Activated T-helper 1 cell treated with Interleukin-2 at 50 U/mL for 16 hours (primary cell): ENCODE measurements around the gene C22orf39.

ENCODE experiments used
- DNase-seq: peaks from one replicate; pipeline ENCODE4 v3.0.0-alpha.2; 2020; ENCODE audit warnings: low read depth

Gene C22orf39

DNA sequence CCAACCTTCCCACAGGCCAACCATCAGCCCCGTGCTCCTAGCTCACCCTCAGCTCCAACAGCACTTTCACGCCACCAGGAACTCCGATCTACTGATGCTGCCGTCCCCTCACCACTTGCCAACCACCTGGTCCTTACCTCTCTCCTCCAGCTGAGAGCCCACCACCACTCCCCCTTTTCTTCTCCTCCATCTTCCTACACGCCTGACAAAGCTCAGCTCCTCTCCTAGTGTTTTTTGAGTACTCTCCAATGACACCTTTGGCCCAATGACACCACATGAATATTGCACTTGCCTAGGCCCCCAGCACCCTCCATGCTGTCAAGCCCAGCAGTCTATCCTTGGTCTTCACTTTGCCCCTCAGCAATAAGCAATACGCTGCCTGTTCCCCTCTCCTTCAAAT is 46.6 kb downstream of the C22orf39 start:
- no peak for DNase-seq

DNA sequence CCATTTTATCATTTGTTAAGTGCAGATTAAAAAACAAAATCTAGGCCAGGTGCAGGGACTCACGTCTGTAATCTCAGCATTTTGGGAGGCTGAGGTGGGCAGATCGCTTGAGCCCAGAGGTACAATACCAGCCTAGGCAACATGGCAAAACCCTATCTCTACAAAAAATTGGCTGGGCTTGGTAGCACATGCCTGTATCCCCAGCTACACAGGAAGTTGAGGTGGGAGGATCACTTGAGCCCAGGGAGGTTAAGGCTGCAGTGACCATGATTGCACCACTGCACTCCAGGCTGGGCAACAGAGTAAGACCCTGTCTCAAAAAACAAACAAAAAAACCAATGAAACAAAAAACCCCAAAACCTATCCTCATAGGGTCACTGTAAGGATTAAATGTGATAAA is 48.9 kb downstream of the C22orf39 start:
- DNase-seq = no peak

DNA sequence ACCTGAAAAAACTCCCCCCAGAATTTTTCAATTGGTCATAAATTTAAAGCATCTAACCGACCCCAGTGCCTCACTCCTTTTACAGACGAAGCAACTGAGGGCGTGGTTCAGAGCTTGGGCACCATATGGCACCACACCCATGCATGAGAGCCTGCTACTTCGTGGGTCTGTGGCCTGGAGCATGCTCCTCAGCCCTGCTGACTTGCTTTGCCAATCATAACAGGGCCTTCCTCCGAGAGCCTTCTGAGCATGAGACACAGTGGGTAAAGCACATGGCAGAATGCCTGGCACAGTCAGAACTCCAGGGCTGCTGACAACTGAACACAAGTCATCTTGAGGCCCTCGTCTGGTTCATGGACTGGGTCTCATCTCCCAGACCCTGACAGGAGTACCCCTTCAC is 49.3 kb downstream of the C22orf39 start:
- DNase-seq = no peak

DNA sequence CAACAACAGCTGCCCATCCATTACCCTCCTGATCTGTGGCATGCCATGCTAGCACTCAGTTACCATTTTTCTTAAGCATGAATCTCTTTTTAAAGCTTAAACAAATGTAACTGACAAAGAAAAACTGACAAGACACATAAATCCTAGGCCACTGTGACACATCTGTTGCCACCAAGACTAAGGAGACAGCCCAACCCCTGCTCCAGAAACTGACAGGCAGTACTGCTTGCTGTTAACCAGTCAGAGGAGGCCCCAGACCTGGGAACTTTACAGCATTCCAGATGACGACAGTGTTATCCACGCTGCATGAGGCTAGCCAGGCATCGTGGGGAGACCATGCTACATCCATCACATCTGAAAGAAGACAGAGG is 49.8 kb downstream of the C22orf39 start:
- DNase-seq = no peak

DNA sequence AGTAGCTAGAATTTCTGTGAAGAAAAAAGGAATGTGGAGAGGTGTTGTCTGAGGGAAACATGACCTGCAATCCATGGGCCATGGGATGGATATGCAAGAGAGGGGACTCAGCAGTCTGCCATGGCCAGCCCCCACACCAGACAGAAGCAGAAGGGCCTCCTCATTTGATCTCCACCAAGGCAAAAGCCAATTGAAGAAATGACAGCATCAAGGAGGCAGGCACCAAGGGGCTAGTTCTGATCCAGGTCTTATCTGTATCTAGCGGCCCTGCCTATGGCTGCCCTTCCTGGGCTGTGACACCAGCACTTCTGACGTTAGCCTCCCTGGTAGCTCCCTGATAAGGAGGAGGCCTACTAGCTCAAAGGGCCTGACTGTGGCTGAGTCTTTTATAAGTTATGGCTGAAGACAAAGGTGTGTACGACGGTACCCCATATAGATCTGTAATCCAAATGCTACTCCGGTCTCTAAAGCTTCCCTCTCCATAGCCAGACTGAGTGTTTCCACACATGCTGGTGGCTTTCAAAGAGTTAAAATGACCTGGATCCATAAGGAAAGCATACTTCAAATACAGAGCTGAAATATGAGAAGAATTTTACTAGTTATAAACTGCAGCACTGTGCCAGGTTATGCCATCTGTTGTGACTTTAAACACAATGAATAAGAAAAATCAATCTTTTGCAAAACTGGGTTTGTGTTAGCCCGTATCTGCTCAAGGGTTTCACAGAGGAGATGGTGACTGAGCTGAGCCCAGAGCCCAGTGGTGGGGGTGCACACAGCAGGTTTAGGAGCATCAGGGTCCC is 50.4 kb downstream of the C22orf39 start:
- DNase-seq = no peak

DNA sequence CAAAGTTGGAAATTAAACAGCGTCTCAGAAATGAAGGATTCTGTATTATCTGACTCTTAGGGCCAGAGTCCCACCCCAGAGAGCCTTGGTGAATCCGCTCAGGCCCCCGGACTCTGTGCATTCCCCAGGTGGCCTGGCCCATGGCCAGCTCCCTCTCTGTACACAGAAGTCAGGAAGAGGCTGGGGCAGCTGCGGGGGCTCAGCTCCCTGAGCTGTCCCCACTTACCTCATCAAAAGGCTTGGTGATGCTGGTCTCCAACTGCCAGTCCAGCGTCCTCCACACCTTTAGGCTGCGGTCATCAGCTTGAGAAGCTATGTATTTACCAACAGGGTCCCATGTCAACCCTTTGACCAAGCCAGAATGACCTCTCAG is 51.0 kb downstream of the C22orf39 start:
- no peak for DNase-seq

DNA sequence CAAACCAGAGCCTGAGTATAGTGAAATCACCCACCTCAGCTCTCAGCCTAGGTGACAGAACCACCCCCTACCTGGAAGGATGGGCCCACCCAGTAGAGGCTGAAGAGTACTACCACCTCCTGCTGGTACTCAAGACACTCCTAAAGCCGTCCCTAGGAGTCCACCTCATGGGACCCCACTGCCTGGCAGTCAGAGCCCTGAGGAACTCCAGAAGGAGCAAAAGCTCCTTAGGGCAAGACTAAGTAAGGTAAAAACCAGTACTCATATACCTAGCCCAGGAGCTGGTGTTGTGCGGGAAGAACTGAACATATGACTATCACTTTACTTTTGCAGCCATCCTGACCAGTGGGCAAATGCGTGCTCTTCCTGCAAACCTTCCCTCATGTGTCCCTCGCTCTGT is 52.2 kb downstream of the C22orf39 start:
- DNase-seq = no peak

DNA sequence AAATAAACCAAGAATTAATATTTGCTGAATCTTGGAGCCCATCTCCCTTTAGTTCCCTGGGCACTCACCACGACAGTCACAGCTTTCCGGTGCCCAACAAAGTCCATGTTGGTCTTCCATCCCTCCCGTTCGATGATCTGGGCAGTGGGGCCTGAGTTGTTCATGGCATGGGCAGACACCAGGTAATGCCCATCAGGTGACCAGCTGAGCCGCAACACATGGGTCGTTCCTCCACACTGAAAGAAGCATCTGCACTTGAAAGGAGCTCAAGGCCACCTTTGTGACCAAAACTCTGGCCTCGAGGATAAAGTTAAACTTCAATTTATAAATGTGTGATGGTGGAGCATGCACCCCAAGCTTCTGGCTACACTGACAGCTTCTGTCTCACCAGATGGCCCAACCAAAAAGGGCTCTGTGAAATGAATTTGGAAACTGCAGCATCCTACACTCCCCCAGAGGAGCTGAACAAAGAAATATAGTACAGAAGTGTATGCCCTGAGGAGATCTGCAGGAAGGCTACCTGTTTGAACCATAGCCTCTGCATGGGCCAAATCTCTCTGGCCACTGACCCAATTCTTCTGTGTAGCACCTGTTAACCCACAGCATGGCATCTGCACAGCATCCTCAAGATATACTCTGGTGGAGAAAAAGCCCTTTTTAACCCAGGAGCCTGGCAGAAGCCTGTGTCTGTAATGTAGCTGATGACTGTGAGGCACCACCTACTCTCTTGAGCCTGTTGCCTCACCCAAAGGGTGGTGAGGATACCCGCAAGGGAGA is 53.0 kb downstream of the C22orf39 start:
- no peak for DNase-seq

DNA sequence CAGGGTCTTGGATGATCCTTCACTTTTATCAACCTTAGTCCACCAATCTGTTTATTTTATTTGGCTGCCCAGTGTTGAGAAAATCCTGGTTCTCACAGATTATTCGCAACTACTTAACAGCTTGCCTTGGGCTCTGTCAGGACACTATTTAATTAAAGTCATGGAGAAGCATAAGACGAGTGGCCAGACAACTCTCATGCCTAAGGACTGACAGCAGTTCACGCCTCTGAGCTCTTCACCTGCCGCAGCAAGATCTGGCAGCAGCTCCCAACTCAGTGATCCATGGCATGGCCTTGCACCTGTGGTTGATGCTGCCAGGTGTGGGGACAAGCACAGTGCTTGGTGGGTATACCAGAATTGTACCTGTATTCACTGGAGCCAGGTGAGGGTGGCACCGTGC is 53.8 kb downstream of the C22orf39 start:
- no peak for DNase-seq
